Measurements from ENCODE around the gene LRIG2. TPM values are rescaled to one million over a fixed set of nuclear protein-coding genes. Genes with fewer than 3 reads are reported as not detected.
A peak's percentile ranks its signal among the peaks of the same experiment; 100 is the strongest.

LRIG2 gene
- total RNA-seq, 1 donor from 2014 or later, result 22.1 TPM

DNA sequence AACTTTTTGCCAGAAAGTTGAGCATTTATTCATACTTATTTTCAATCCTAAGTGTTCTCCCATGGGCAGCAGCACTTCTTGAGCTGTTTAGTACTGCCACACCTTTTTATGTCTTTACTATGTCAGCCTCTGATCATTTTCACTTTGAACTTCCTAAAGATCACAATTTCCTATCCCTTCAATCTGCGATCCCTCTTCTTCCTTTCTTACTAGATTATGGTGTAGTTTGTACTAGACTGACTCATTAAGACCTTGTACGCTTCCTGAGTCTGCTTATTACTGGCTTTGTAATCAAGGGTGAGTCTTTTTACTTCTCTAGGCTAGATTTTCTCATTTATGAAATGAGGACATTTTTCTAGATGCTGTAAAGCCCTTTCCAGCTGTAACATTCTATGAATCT, 55.1 kb downstream of the LRIG2 start:
- Mint-ChIP-seq H3K9me3 (ENCODE audit: low read depth) (no peaks in the 10 kb centered on the region), H3K27ac (peak overlapping the region; percentile 17), H3K4me1 (ENCODE audit: low read depth) (peaks cover 10% of the 10 kb centered on the region), H3K27me3 (no peaks in the 10 kb centered on the region), H3K36me3 (ENCODE audit: insufficient read depth) (peaks cover 25% of the 10 kb centered on the region), H3K4me3 (ENCODE audit: low read depth) (no peak overlapping the region)
- TF ChIP-seq, protein P1, sequence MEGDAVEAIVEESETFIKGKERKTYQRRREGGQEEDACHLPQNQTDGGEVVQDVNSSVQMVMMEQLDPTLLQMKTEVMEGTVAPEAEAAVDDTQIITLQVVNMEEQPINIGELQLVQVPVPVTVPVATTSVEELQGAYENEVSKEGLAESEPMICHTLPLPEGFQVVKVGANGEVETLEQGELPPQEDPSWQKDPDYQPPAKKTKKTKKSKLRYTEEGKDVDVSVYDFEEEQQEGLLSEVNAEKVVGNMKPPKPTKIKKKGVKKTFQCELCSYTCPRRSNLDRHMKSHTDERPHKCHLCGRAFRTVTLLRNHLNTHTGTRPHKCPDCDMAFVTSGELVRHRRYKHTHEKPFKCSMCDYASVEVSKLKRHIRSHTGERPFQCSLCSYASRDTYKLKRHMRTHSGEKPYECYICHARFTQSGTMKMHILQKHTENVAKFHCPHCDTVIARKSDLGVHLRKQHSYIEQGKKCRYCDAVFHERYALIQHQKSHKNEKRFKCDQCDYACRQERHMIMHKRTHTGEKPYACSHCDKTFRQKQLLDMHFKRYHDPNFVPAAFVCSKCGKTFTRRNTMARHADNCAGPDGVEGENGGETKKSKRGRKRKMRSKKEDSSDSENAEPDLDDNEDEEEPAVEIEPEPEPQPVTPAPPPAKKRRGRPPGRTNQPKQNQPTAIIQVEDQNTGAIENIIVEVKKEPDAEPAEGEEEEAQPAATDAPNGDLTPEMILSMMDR (IDR thresholded peaks at IDR 0.05; ENCODE audit: unreplicated experiment), result no peak
- no peak for DNase-seq (ENCODE audit: low spot score, unreplicated experiment)

DNA sequence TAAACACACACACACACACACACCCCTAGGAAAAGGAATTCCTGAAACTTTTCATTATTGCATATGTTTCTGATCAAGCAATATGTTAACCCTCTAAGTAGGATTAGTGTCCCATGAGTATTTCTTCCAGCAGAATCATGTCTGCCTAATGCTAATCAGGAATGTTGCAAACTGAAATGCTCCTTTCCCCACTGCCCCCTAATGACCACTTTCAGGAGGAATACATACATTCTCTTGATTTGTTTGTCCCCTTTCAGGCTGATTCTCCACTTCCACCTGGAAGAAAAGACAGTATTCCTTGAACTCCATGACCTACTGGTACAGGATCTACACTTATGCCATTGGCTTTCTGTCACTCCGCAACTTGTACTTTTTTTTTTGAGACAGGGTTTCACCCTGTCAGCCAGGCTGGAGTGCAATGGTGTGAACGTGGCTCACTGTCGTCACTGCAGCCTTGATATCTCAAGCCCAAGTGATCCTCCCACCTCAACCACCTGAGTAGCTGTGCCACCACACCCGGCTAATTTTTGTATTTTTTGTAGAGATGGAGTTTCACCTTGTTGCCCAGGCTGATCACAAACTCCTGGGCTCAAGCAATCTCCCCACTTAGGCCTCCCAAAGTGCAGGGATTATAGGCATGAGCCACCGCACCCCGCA, 56.7 kb downstream of the LRIG2 start:
- TF ChIP-seq, protein P1 (IDR thresholded peaks at IDR 0.05; ENCODE audit: unreplicated experiment), result no peak
- Mint-ChIP-seq H3K4me3 (ENCODE audit: low read depth) (no peak overlapping the region), H3K9me3 (ENCODE audit: low read depth) (peaks cover under 1% of the 10 kb centered on the region), H3K27ac (peak overlapping the region; percentile 83), H3K27me3 (no peaks in the 10 kb centered on the region), H3K4me1 (ENCODE audit: low read depth) (peaks cover 12% of the 10 kb centered on the region), H3K36me3 (ENCODE audit: insufficient read depth) (peaks cover 19% of the 10 kb centered on the region)
- DNase-seq (ENCODE audit: low spot score, unreplicated experiment), result no peak

DNA sequence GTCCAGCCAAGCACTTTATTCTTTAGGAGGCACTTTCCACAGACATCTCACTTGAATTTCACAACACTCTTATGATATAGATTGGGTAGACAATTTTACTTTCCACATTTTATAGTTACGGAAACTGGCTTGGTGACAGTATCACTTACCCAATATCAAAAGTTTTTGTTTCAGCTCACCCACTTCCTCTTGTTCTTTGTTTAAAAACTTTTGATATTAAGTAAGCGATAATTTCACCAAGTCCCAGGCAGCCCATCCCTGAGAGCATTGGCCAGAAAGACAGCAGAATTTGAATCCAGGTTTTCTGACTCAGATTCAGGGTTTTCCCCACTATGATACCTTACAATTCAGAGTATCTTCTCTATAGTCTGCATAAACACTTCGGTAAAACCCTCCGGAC, 60.0 kb downstream of the LRIG2 start:
- no peak overlapping the region for H3K4me3 Mint-ChIP-seq (ENCODE audit: low read depth)
- peaks cover 9% of the 10 kb centered on the region for H3K36me3 Mint-ChIP-seq (ENCODE audit: insufficient read depth)
- peak overlapping the region; percentile 69 for H3K27ac Mint-ChIP-seq
- H3K27me3 Mint-ChIP-seq, result no peaks in the 10 kb centered on the region
- no peak for DNase-seq (ENCODE audit: low spot score, unreplicated experiment)
- TF ChIP-seq, protein P1 (IDR thresholded peaks at IDR 0.05; ENCODE audit: unreplicated experiment), result no peak
- peaks cover 25% of the 10 kb centered on the region for H3K4me1 Mint-ChIP-seq (ENCODE audit: low read depth)
- peaks cover 4% of the 10 kb centered on the region for H3K9me3 Mint-ChIP-seq (ENCODE audit: low read depth)

DNA sequence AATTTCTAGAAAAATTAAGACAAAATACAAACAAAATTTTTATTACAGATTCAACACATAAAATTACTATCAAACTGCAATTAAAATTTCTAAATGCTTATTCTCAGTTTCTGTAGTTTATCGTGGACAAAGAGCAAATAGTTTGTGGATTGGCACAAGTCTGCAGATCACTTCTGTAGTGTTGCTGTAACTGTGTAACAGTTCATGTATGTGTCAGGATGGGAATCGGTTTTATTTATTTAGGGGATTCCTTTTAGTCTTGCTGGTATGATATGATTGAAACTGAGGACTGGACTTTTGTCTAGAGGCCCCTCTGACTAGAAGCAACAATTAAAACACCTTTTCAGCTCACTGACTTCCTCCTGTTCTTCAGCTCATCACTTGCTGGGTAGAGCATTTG, 60.8 kb downstream of the LRIG2 start:
- TF ChIP-seq, protein P1 (IDR thresholded peaks at IDR 0.05; ENCODE audit: unreplicated experiment), result no peak
- Mint-ChIP-seq H3K4me1 (ENCODE audit: low read depth) (peaks cover 25% of the 10 kb centered on the region), H3K27ac (peak overlapping the region; percentile 36), H3K4me3 (ENCODE audit: low read depth) (no peak overlapping the region), H3K27me3 (no peaks in the 10 kb centered on the region), H3K36me3 (ENCODE audit: insufficient read depth) (peaks cover 5% of the 10 kb centered on the region), H3K9me3 (ENCODE audit: low read depth) (peaks cover 4% of the 10 kb centered on the region)
- no peak for DNase-seq (ENCODE audit: low spot score, unreplicated experiment)

DNA sequence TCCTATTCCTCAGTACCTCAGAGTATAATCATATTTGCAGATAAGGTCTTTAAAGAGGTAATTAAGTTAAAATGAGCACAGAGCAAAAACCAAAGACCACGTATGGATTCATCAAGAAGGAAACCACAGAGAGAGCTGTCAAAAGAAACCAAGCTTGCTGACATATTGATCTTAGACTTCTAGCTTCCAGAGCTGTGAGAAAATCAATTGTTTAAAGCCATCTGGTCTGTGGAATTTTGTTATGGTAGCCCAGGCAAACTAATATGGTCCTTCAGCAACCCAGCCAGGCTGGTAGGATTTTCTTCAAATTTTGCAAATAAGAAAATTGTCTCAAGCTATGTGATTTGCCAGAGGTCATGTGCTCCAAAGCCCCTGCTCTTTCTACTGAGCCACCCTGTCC, 62.5 kb downstream of the LRIG2 start:
- Mint-ChIP-seq H3K4me3 (ENCODE audit: low read depth) (no peak overlapping the region), H3K9me3 (ENCODE audit: low read depth) (peaks cover 4% of the 10 kb centered on the region), H3K4me1 (ENCODE audit: low read depth) (peaks cover 25% of the 10 kb centered on the region), H3K27ac (peak overlapping the region; percentile 86), H3K36me3 (ENCODE audit: insufficient read depth) (peaks cover 3% of the 10 kb centered on the region), H3K27me3 (no peaks in the 10 kb centered on the region)
- TF ChIP-seq, protein P1 (IDR thresholded peaks at IDR 0.05; ENCODE audit: unreplicated experiment), result no peak
- no peak for DNase-seq (ENCODE audit: low spot score, unreplicated experiment)

Measured in progenitor cell of endocrine pancreas (in vitro differentiated cells).